Pancreas (tissue), 10 donors: ENCODE data around the gene RNPEPL1. TPM values are rescaled to one million over a fixed set of nuclear protein-coding genes. Genes with fewer than 3 reads are reported as not detected.
A peak's percentile ranks its signal among the peaks of the same experiment; 100 is the strongest.

ENCODE experiments used
- ATAC-seq, 4 donors: fragments of 200-7000 bp; cut with Tn5 transposase; one replicate each; pipeline versions ENCODE4 v1.8.0 to v1.9.1; 2020; ENCODE audit warnings: mild to moderate bottlenecking in 4 of 4, moderate library complexity in 4 of 4
- DNase-seq, 6 donors: peaks; one replicate each; pipeline ENCODE4 v3.0.0-alpha.2; 2020
- FAIRE-seq: peaks from 2 replicates; lab custom pipeline; 2012; peaks lifted over from hg19 to GRCh38; lab: Jason Lieb, UNC
- H3K27ac ChIP-seq, 4 donors: fragments of 200-600 bp; sonication (generic); 1 replicate in 3 of 4; 2 replicates in 1 of 4; pipeline versions ENCODE4 v1.5.0 to v1.8.0; 2020
- H3K27me3 ChIP-seq, 4 donors: fragments of 200-600 bp; one replicate each; pipeline ENCODE4 v1.8.0; 2021
- H3K36me3 ChIP-seq, 3 donors: fragments of 200-600 bp; sonication (generic) in 1 of 3; one replicate each; pipeline versions ENCODE4 v1.5.0 to v1.8.0; 2020 to 2021
- H3K4me1 ChIP-seq, 3 donors: fragments of 200-600 bp; one replicate each; pipeline ENCODE4 v1.8.0; 2021
- H3K4me3 ChIP-seq, 4 donors: fragments of 200-600 bp; sonication (generic) in 2 of 4; one replicate each; pipeline versions ENCODE4 v1.5.0 to v1.8.0; 2020 to 2021
- H3K9me3 ChIP-seq, 4 donors: fragments of 200-600 bp; one replicate each; pipeline ENCODE4 v1.8.0; 2021
- WGBS, 2 donors: extraction: QIAGEN DNeasy Blood & Tissue Kit; methylation state at CpG; one replicate each; pipeline ENCODE4 v1.1.7; 2013; 5-methylcytosine and 5-hydroxymethylcytosine counted together
- intact Hi-C, 3 donors: fragments of 100-400 bp; cut with DNase I; formaldehyde crosslinking; loops; one replicate each; pipeline versions ENCODE4 v1.11.1 to v1.14.2; 2022
- polyA plus RNA-seq, 2 donors: library from polyadenylated mRNA; stranded (reverse); fragments of 200-250 nt; gene quantifications; one replicate each; pipeline ENCODE4 v1.2.3, GENCODE V29; 2013
- total RNA-seq, 6 donors: library from RNA; stranded (reverse); fragmentation: NEBNext Ultra II Directional in 4 of 6; extraction: Animal tissue kit (Norgen Biotek cat#: 25700) in 4 of 6; gene quantifications; one replicate each; pipeline versions ENCODE4 v1.2.1 to v1.2.4, GENCODE V29; 2021 to 2023
- TF ChIP-seq, protein P1 (sequence below), 4 donors: fragments of 200-600 bp; sonication (generic) in 3 of 4; IDR thresholded peaks; one replicate each; pipeline versions ENCODE4 v1.5.0 to v1.8.0; 2021; ENCODE audit warnings: antibody characterized with exemption in 4 of 4
- donor health status: healthy with polysubstance abuse.
- donor health status: DM: no; HTN: no; CAD: no; lungs with moderate emphysema.
- donor health status: DM: no; HTN: no; CAD: no.
- donor health status: control.
- donor health status: control.
- donor health status: Bipolar disorder and iron deficiency.
- donor health status: DM: yes; HTN: yes; CAD: no.
- donor health status: DM: no; HTN: no; CAD: no.
- donor health status: DM: no; HTN: no; CAD: no.
- donor health status: DM: yes; HTN: yes; CAD: no.

RNPEPL1 gene
- total and polyA plus RNA-seq, 8 donors, result 37.1 to 195 (median 43.9) TPM

DNA sequence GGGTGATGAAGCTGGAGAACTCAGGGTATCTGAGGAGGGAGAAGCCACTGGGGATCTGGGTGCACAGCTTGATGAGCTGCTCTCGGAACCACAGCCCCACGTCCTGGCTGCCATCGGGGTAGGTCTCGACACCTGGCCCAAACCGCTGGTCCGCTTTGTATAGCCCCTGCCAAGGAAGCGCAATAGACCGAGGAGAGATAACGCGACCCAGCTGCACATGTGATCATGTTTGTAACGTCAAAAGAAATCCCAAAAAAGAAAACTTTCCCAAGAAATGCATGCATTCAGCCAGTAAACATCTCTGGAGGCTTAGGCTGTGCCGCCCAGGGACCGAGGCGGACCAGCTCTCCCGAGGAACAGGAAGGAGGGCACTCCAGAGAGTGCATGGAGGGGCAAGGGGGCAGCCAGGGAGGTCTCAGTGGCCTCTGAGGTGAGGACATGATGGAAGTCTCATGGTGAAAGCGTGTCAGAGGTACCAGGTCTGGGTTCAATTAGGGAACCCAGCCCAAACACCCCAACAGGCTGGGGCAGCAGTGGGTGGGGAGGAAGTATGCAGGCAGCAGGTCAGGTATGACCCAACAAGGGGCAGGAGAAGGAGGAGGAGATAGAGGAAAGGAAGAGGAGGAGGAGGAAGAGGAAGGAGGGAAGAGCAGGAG, 38.8 kb upstream of the RNPEPL1 start:
- H3K9me3 ChIP-seq, result no peaks in the 10 kb centered on the region
- FAIRE-seq, result no peak
- H3K4me3 ChIP-seq, result no peak overlapping the region
- no peaks in the 10 kb centered on the region for H3K4me1 ChIP-seq
- 97% methylated on average over 16 of the region's 16 CpGs for WGBS, 2 donors
- H3K27me3 ChIP-seq, result no peaks in the 10 kb centered on the region
- peak in 1 of 6 donors; percentile 37 for DNase-seq
- TF ChIP-seq, protein P1, sequence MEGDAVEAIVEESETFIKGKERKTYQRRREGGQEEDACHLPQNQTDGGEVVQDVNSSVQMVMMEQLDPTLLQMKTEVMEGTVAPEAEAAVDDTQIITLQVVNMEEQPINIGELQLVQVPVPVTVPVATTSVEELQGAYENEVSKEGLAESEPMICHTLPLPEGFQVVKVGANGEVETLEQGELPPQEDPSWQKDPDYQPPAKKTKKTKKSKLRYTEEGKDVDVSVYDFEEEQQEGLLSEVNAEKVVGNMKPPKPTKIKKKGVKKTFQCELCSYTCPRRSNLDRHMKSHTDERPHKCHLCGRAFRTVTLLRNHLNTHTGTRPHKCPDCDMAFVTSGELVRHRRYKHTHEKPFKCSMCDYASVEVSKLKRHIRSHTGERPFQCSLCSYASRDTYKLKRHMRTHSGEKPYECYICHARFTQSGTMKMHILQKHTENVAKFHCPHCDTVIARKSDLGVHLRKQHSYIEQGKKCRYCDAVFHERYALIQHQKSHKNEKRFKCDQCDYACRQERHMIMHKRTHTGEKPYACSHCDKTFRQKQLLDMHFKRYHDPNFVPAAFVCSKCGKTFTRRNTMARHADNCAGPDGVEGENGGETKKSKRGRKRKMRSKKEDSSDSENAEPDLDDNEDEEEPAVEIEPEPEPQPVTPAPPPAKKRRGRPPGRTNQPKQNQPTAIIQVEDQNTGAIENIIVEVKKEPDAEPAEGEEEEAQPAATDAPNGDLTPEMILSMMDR (IDR thresholded peaks at IDR 0.05), result no peak
- peaks cover 0 to 4% (median 0%) of the 10 kb centered on the region in 3 donors for H3K36me3 ChIP-seq
- intact Hi-C loops, result no loop called here
- H3K27ac ChIP-seq, result no peak overlapping the region
- ATAC-seq, result no peak

DNA sequence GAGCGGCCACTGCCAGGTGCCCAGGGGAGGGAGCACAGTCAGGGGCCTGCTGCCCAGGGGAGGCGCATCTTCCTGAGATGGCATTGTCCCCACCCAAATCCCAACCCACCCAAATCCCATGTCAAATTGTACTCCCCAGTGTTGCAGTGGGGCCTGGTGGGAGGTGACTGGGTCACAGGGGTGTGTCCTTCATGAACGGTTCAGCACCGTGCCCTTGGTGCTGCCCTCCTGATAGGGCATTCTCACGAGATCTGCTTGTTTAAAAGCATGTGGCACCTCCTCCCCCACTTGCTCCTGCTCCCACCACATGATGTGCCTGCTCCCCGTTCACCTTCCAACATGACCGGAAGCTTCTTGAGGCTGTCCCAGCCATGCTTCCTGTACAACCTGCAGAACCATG, 38.1 kb upstream of the RNPEPL1 start:
- no peak overlapping the region for H3K27ac ChIP-seq
- no peaks in the 10 kb centered on the region for H3K27me3 ChIP-seq
- peaks cover 0 to under 1% (median 0%) of the 10 kb centered on the region in 3 donors for H3K36me3 ChIP-seq
- H3K4me1 ChIP-seq, result no peaks in the 10 kb centered on the region
- FAIRE-seq (no peak), ATAC-seq (no peak), DNase-seq (peak in 1 of 6 donors; percentile 19)
- no peak overlapping the region for H3K4me3 ChIP-seq
- TF ChIP-seq, protein P1 (IDR thresholded peaks at IDR 0.05), result no peak
- WGBS, 2 donors, result 91 to 98% methylated on average over 7 of the region's 7 CpGs
- no peaks in the 10 kb centered on the region for H3K9me3 ChIP-seq
- intact Hi-C loops, result no loop called here

- intact Hi-C loops, result no loop called here
- no peak for ATAC-seq
- WGBS, 2 donors, result 98 to 99% methylated on average over 5 of the region's 5 CpGs
Measured at GRCh38 chr2:240531038-240531437, 37.2 kb upstream of the RNPEPL1 start.

GRCh38 chr2:240532031-240532775, 36.1 kb upstream of the RNPEPL1 start:
- FAIRE-seq (no peak), DNase-seq (no peak), ATAC-seq (no peak)
- TF ChIP-seq, protein P1 (IDR thresholded peaks at IDR 0.05), result no peak
- no peak overlapping the region for H3K27ac ChIP-seq
- no peaks in the 10 kb centered on the region for H3K9me3 ChIP-seq
- intact Hi-C loops, result no loop called here
- WGBS, 2 donors, result 96 to 100% methylated on average over 1 of the region's 1 CpG
- H3K4me1 ChIP-seq, result no peaks in the 10 kb centered on the region
- H3K27me3 ChIP-seq, result no peaks in the 10 kb centered on the region
- peaks cover 0 to 5% (median 0%) of the 10 kb centered on the region in 3 donors for H3K36me3 ChIP-seq
- H3K4me3 ChIP-seq, result no peak overlapping the region

More at GRCh38 chr2:240531038-240531437, 37.2 kb upstream of the RNPEPL1 start:
- Histone ChIP-seq H3K4me3 (no peak overlapping the region), H3K36me3 (no peaks in the 10 kb centered on the region), H3K9me3 (no peaks in the 10 kb centered on the region), H3K4me1 (no peaks in the 10 kb centered on the region), H3K27me3 (no peaks in the 10 kb centered on the region), H3K27ac (no peak overlapping the region)
- no peak for DNase-seq
- FAIRE-seq, result no peak
- TF ChIP-seq, protein P1 (IDR thresholded peaks at IDR 0.05), result no peak
